Measurements from ENCODE around the gene ZBTB8A.
A peak's percentile ranks its signal among the peaks of the same experiment; 100 is the strongest.
"Not testable (repeated sequence)": the region's sequence is repeated elsewhere in the genome, so short reads cannot be mapped to it uniquely, and the experiment has no call there.

ZBTB8A gene

DNA sequence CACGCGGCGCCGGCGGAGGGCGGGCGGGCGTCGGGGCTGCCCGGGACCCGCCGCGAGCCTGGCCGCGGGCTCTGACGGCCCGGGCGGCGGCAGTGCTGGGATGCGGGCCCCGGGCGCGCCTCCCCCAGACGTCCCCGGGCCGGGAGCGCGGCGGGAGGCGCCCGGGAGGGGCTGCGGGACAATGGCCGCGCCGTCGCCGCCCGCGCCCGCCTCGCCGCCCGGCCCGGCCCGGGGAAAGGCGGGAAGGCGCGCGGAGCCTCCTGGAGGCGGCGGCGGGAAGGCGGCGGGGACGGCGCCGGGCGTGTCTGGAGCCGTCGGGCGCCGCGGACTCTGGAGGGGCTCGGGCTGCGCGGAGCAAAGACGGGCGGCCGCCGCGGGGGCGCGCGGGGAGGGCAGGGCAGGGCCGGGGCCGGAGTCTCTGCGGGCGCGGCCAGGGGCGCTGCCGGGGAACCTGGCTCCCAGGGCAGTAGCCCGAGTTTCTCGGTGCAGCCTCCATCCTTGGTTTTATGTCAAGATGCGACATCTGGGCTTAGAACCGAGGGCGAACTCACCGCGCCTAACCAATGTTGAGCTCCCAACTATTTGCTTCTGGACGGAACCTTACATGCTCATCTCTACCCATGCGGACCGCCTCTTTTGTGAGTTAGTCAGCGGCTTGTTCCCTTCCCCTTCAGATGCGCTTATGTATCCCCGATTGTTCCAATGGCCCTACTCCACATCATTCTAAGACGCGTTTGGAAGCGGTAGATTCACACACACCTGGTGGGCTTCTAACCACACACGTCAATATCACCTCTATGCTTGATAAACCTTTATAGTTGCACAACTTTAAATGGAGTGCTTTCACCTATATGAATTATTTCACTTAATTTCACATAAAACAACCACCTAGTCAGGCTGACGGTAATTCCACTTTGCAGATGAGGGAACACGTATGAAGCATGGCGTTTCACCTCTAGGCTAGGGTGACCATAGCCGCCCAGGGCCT, 651 bp downstream of the ZBTB8A start:
- DNase-seq (ENCODE audit: low spot score): peak; percentile 80

DNA sequence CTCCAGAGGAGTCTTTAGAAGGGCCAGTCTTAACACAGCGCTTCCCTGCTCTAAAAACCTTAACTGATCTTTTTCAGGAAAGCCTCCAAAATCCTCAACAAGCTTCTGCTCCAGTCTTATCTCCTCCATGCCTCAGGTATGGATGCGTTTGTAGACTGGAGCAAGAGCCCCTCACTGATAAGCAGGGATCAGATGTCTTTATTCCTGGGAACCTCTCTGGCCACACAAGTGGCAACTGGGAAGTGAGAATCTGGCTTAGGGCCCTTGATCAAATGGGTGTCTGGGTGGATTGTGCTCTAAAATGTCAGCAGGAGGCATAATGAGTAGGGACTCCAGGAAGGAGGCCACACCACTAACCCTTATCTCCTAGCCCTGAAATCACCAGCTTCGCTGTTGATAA, 1.4 kb downstream of the ZBTB8A start:
- DNase-seq (ENCODE audit: low spot score): no peak

DNA sequence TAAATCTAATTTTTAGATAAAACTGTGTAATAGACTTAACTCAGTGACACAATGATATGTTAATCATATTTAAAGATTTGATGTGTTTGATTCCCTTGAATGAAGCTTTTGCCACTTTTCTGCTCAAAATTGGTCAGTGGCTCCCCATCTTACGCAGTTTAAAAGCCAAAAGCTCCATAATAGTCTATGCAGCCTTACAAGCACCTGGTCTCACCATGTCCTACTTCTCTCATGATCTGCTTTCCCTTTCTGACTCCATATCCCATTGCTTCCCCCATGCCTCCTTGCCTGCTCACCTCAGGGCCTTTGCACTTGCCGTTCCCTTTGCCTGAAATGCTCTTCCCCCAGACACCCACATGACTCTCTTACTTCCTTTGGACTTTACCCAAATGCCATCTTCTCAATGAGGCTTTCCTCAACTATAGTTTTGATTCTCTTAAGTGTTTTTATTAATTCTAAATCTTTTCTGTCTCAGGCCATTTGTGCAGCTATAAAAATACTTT, 1.9 kb downstream of the ZBTB8A start:
- no peak for DNase-seq (ENCODE audit: low spot score)

DNA sequence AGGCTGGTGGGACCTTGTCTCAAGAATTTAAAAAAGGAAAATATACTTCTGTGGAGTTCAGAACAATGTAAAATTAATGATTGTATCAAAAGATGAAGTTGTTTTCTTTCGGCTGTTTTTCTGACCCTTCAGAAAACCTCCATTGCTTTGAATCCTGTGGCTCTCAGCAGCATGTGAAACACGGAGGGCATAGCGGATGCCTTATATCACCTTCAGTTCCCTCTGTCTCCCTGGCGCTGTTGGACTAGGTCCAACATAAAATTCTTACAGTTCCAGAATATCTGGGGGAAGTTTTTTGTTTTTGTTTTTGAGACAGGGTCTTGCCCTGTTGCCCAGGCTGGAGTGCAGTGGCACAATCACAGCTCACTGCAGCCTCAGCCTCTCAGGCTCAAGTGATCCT, 7.4 kb downstream of the ZBTB8A start:
- DNase-seq (ENCODE audit: low spot score): no peak

DNA sequence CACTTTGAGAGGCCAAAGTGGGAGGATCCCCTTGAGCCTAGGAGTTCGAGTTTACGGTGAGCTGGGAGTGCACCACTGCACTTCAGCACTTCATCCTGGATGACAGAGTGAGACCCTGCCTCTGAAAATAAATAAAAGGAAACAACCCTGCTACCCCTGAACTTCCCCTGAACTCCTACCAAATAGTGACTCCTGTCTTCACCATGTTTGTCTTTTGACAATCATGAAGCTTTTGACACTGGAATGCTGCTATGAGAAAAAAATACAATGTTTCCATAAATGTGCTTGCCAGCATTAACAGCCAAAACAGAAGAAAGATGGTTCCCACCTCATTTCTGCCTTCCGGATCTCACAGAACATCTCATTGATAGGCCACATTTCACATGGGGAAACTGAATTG, 10.4 kb downstream of the ZBTB8A start:
- no peak for DNase-seq (ENCODE audit: low spot score)

DNA sequence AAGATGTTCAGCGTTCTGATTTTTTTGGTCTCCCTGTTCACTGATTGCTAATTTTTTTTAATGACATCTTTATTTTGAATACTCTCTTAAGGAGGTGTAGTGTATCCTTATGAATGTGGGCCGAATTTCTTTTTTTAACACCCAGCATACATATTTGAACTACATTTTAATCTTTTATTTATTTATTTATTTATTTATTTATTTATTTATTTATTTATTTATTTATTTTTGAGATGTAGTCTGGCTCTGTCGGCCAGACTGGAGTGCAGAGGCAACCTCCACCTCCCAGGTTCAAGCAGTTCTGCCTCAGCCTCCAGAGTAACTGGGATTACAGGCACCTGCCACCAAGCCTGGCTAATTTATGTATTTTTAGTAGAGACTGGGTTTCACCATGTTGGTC, 15.1 kb downstream of the ZBTB8A start:
- DNase-seq (ENCODE audit: low spot score): no peak

DNA sequence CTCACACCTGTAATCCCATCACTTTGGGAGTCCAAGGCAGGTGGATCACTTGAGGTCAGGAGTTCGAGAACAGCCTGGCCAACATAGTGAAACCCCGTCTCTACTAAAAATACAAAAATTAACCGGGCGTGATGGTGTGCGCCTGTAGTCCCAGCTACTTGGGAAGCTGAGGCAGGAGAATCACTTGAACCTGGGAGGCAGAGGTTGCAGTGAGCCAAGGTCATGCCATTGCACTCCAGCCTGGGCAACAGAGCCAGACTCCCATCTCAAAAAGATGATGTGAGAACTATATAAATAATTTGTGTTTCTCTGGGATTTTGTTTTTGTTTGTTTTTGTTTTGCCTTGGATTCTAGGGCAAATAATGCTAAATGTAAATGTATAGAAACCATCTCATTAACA, 17.8 kb downstream of the ZBTB8A start:
- DNase-seq (ENCODE audit: low spot score): not testable (repeated sequence)

DNA sequence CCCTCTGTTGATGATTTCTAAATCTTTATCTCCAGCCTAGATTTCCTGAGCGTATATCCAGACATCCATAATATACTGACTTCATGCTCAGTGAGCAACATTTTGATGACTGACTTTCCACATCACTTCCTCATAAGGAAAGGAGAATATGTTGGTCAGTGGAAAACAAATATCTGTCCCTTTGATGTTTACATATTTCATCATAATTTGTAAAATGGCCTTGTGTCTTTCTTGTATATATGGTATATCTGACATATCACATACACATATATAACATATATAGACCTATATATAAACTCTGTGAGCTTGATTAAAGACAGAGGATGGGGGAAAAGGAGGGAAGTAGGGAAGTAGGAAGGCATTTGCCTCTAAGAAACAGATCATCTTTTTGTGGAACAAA, 18.6 kb downstream of the ZBTB8A start:
- DNase-seq (ENCODE audit: low spot score): no peak

DNA sequence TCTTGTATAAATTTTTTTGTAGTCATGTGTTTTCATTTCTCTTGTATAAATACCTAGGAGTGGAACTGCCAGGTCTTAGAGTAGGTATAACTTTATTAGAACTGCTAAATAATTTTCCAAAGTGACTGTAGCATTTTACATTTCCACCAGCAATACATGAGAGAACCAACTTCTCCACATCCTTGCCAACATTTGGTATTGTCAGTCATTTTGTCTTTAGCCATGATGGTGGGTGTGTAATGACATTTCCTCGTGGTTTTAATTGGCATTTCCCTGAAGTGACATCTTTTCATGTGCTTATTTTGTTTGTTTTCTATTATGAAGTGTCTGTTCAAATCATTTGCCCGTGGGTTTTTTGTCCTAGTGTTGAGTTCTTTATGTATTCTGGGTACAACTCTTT, 29.7 kb downstream of the ZBTB8A start:
- no peak for DNase-seq (ENCODE audit: low spot score)

DNA sequence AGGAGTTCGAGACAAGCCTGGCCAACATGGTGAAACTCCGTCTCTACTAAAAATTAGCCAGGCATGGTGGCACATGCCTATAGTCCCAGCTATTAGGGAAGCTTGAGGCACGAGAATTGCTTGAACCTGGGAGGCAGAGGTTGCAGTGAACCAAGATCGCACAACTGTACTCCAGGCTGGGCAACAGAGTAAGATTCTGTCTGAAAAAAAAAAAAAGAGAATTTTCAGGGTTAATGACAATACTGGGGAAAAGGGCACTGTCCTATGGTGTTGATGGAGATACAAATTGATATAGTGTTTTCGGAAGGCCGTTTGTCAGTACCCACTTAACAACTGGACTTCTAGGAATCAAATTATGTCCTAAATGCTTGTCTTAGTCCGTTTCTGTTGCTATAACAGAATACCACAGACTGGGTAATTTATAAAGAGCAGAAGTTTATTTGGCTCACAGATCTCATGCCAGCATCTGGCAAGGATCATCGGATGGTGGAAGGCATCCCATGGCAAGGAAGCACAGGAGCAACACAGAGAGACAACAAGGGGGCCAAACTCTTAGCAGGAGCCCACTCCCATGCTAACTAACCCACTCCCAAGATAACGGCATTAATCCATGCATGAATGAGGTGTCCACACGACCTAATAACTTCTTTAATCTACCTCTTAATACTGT, 41.3 kb downstream of the ZBTB8A start:
- DNase-seq (ENCODE audit: low spot score): no peak

DNA sequence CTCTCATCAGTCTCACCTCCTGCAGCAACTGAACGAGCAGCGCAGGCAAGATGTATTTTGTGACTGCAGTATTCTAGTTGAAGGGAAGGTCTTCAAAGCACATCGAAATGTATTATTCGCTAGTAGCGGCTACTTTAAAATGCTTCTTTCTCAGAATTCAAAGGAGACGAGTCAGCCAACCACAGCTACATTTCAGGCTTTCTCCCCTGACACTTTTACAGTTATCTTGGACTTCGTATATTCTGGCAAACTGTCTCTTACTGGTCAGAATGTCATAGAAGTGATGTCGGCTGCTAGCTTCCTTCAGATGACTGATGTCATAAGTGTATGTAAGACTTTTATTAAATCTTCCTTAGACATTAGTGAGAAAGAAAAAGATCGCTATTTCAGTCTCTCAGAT, 53.7 kb downstream of the ZBTB8A start:
- no peak for DNase-seq (ENCODE audit: low spot score)

DNA sequence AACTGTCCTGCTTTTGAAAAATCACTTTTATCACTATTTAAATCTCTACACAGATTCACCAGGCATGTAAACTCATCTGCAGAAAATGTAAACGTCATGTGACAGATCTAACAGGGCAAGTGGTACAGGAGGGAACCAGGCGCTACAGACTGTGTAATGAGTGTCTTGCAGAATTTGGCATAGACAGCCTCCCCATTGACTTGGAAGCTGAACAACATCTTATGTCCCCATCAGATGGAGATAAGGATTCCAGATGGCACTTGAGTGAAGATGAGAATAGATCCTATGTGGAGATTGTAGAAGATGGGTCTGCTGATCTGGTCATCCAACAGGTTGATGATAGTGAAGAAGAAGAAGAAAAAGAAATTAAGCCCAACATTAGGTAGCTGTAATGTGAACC, 60.8 kb downstream of the ZBTB8A start:
- DNase-seq (ENCODE audit: low spot score): no peak

DNA sequence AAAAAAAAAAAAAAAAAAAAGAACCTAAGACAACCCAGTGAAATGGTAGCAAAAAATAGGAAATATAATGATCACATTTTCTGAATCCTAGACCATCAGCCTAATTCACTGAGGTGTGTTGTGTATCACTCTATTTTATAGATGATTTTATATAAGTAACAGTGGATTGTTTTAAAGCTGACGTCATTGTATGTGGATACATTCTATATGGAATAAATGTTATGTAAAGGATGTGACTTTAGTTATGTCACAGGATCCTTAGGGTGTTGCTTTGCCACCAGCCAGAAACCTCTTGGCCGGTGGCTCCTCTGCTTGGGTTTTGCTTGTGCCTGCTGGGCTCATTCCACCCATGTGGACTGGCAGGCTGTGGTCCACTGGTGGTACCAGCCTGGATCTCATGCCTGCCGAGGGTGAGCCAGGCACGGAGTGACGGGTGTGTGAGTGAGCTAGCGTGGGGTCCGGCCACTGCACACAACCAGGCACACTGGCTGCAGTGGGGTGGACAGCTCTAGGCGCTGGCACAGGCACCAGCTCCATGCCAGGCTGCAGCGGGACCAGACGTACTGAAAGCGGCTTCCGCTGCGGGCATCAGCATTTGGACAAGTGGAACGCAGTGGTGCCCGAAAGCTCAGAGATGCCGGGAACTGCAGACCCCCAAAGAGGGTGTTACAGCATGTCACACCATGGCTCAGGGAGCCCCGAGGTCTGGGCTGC, 66.6 kb downstream of the ZBTB8A start:
- DNase-seq (ENCODE audit: low spot score): no peak

DNA sequence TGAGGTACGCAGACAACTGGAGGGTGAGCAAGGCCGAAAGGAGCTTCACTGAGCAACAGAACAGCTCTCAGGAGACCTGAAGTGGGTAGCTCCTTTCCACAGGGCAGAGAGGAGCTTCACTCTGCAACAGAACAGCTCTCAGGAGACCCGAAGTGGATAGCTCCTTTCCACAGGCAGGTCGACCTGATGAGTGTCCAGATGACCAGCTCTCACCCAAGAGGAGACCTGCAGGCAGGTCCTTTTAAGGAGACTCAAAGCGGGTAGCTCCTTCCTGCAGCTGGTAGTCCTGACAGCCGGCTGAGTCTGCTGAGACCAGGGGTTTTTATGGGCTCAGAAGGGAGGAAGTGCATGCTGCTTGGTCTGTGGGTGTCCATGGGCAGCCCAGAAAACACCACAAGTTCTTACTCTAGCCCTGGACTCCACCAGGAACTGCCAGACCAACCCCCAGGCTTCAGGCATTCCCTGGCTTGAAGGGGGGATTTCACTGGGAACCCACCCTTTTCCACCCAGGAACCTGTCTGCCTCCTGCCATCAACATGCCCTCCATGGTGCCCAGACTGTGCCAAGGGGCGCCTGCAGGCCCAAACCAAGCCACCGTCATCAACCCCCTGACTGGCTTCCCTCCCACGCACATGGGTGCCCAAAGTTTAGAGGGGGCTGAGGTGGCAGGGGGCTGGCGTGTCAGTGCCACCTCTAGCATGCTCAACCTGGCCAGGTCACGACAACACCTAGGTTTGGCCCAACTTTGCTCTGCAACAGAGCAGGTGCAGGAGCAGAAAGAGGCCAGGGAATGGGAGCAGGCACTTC, 67.5 kb downstream of the ZBTB8A start:
- DNase-seq (ENCODE audit: low spot score): no peak

DNA sequence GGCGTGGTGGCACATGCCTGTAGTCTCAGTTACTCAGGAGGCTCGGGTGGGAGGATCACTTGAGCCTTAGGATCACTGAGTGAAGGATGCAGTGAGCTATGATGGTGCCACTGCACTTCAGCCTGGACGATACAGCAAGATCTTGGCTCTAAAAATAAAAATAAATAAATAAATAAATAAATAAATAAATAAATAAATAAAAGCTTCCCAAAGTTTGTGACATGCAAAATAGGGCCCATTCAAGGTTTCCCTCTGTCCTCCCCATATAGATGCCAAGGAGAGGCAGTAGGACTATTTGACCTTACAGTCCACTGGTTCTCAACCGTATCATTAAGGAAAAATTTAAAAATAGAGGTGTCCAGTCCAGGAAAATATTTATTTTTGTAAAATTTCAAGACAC, 70.0 kb downstream of the ZBTB8A start:
- DNase-seq (ENCODE audit: low spot score): no peak

DNA sequence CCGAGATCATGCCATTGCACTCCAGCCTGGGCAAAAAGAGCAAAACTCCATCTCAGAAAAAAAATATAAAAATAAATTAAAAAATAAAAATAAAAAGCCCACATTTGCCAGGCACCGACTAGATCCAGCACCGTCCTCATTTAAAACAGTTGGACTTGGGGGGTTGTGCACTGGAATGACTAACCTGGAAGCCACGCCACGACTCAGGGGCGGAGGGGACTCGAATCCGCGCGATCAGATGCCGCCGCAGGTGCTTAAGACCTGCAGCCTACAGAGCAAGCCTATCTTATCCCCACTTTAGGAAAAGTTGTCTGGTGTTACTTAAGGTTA, 72.6 kb downstream of the ZBTB8A start:
- DNase-seq (ENCODE audit: low spot score): no peak

DNA sequence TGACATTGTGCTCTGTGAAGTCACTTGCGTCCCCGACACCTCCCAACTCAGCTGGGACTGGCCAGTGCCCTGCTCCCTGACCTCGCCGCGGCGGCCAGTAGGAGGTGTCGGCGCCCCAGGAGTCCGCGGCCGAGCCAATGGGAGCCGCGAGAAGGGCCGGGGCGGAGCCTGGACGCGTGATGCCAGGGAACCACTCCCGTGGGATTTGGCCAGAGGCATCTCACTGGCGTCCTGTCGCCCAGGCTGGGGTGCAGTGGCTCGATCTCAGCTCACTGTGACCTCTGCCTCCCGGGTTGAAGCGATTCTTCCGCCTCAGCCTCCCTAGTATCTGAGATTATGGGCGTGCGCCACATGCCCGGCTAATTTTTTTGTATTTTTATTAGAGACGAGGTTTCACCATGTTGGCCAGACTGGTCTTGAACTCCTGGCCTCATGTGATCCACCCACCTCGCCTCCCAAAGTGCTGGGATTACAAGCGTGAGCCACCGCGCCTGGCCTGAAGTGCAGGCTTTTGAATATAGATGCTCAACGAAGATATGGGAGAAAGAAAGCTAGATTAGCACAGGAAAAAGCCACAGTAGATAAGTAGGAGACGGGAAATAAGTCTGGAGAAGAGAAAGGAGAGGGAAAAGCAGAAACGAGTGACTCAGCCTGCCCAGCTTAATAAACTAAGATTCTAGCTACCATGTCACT, 73.1 kb downstream of the ZBTB8A start:
- DNase-seq (ENCODE audit: low spot score): peak; percentile 96

DNA sequence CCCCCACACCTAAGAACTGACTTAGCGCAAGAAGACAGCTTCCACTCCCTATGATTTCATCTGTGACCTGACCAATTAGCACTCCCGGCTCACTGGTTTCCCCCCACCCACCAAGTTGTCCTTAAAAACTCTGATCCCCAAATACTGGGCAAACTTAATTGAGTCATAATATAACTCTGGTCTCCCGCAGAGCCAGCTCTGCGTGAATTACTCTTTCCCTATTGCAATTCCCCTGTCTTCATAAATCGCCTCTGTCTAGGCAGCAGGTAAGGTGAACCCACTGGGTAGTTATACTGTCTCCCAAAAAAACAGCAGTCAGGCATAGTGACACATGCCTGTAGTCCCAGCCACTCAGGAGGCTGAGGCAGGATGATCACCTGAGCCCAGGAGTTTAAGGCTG, 74.2 kb downstream of the ZBTB8A start:
- no peak for DNase-seq (ENCODE audit: low spot score)

DNA sequence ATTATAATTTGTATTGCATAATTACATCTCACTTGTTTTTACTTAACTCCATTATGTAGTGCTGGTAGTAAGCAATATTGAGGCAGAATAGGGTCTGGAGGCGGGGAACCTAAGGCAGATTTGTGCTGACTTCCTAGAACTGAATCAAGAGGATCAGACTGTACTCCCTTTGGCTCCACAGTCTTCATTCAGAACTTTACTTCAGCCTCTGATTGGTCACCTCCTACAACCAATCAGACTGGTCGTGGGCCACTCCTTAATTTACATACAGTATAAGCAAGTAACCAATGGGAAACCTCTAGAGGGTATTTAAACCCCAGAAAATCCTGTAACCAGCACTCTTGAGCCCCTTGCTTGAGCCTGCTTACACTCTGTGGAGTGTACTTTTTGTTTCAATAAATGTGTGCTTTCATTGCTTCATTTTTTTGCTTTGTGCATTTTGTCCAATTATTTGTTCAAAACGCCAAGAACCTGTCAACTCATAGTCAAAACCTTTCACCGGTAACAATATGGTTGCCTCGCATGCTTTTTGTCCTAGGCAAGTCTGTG, 79.5 kb downstream of the ZBTB8A start:
- DNase-seq (ENCODE audit: low spot score): no peak

DNA sequence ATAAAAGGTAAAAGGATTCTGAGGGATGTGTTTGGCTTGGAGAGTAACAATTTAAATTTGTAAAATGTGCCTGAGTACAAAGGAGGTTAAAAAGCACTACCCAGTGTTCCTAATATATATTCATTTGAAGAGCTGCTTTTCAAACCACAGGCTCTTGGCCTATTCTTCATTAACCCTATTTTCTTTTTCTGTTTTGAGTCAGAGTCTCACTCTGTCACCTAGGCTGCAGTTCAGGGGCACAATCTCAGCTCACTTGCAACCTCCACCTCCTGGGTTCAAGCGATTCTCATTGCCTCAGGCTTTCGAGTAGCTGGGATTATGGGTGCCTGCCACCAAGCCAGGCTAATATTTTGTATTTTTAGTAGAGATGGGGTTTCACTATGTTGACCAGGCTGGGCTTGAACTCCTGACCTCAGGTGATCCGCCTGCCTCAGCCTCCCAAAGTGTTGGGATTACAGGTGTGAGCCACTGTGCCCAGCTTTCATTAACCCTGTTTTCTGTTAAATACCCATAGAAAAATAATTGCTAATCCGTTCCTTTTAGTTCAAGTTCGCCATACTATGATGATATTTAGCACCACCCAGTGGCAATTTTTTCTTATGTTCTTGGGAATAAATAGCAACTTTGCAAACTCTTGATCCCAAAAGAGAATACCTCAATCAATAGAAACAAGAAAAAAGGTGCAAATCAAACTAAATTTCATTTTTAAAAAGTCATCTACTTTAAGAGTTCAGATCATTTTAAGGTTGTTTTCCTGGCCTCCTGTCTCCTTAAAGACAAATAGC, 80.7 kb downstream of the ZBTB8A start:
- no peak for DNase-seq (ENCODE audit: low spot score)

Data from AG20443 (cell line).